ENCODE data around the gene RNF135.

DNA sequence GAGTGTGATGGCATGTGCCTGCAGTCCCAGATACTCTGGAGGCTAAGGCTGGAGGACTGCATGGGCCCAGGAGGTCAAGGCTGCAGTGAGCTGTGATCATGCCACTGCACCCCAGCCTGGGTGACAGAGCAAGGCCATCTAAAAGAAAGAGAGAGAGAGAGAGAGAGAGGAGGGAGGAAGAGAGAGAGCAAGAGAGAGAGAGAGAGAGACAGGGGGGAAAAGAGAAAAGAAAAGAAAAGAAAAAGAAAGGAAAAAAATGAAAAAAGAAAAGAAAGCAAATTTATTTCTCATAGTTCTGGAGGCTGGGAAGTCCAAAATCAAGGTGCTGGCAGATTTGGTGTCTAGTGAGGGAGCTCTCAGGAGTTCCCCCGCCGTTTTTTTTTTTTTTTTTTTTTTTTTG lies 33.3 kb downstream of the RNF135 start:
- TF ChIP-seq, protein P1, sequence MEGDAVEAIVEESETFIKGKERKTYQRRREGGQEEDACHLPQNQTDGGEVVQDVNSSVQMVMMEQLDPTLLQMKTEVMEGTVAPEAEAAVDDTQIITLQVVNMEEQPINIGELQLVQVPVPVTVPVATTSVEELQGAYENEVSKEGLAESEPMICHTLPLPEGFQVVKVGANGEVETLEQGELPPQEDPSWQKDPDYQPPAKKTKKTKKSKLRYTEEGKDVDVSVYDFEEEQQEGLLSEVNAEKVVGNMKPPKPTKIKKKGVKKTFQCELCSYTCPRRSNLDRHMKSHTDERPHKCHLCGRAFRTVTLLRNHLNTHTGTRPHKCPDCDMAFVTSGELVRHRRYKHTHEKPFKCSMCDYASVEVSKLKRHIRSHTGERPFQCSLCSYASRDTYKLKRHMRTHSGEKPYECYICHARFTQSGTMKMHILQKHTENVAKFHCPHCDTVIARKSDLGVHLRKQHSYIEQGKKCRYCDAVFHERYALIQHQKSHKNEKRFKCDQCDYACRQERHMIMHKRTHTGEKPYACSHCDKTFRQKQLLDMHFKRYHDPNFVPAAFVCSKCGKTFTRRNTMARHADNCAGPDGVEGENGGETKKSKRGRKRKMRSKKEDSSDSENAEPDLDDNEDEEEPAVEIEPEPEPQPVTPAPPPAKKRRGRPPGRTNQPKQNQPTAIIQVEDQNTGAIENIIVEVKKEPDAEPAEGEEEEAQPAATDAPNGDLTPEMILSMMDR (IDR thresholded peaks at IDR 0.05), result no peak
- TF ChIP-seq POLR2A (IDR thresholded peaks at IDR 0.05) (no peak), POLR2AphosphoS5 (IDR thresholded peaks at IDR 0.05) (no peak)
